Measurements from ENCODE around the gene C9orf78.

Gene C9orf78, protein sequence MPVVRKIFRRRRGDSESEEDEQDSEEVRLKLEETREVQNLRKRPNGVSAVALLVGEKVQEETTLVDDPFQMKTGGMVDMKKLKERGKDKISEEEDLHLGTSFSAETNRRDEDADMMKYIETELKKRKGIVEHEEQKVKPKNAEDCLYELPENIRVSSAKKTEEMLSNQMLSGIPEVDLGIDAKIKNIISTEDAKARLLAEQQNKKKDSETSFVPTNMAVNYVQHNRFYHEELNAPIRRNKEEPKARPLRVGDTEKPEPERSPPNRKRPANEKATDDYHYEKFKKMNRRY

GRCh38 chr9:129835128-129835859 is at the start of gene C9orf78, which contains the start of gene USP20:
TSS of gene C9orf78 (minus strand) at chr9:129835275. CDS start at chr9:129835221, 54 bp downstream.
TSS of gene USP20 (plus strand) at chr9:129835458. CDS start at chr9:129852556, 17,098 bp downstream.
- DNase-seq (ENCODE audit: low read depth), result peak; percentile 90

- DNase-seq (ENCODE audit: low read depth), result peak; percentile 50
Observed at GRCh38 chr9:129884220-129885017, 49.3 kb upstream of the C9orf78 start.

- no peak for DNase-seq (ENCODE audit: low read depth)
Observed at GRCh38 chr9:129881547-129882324, 46.7 kb upstream of the C9orf78 start.

DNA sequence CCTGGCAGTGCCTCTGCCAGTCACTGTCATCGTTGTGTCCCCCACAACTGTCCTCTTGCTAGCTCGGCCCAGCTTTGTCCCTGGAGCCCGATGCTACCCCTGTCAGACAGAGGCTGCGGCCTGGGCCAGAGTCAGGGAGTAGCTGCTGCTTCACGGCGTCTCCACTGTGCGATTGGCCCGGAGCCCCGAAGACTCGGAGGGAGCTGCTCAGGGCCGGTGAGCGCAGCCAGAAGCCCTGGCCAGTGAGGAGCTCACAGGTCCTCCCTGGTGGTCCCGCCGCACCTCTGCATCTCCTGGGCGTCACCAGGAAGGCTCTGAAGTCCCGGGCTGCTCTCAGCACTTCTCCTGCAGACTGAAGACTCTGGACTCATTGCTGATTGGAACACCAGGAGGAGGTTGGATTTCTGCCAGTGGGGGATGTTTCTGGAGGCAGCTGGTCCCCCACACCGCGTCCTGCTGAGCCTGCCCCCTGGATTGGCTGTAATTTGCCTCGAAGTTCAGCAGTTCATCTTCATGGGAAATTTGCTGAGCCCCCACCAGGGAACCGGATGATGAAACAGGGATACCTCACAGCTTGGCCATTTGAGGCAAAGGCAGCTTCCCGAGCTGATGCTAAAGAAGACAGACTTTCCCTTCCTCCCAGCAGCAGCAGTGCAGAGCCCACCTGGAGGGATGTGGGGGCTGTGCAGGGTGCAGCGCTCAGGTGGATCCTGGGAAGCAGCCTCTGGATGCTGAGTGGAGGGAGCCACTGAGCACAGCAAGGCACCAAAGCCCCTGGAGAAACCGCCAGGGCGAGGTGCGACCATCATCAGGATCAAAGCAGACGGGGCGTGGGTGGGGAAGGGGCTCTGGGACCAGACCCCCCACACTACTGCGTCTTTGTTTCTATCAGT is 45.8 kb upstream of the C9orf78 start:
- DNase-seq (ENCODE audit: low read depth), result no peak

- DNase-seq (ENCODE audit: low read depth), result no peak
Observed at GRCh38 chr9:129879991-129880653, 45.0 kb upstream of the C9orf78 start.

- DNase-seq (ENCODE audit: low read depth), result no peak
Observed at GRCh38 chr9:129879103-129879699, 44.1 kb upstream of the C9orf78 start.

DNA sequence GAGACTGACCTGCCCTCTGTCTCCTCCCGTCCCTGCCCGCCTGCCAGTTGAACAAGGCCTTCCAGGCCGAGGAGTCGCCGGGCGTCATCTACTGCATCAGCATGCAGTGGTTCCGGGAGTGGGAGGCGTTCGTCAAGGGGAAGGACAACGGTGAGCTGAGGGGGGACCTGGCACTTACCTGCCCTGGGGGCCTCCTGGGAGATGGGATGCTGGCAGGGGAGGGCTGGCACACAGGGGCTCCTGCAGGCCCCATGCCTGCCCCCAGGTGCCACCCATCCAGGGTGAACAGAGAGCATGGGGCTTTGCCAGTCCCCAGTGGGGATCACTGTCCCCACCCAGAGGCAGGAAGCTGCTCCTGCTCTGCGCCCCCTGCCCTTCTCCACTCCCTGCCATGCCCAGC is 43.2 kb upstream of the C9orf78 start:
- no peak for DNase-seq (ENCODE audit: low read depth)

DNA sequence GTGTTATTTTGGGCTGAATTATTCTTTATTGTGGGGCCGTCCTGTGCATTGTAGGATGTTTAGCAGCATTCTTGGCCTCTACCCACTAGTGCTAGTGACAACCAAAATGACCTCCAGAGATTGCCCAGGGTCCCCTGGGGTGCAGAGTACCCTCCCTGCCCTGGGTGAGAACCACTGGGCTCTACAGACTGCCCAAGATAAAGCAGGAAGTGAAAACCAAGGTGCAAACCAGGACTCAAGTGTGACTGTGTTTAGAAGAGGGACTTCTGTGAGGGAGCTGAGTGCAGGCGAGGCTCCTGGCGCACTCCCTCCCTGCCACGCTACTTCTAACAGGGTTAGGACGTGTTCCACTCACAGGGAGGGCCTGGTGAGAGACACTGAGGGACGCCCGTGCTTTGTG is 41.7 kb upstream of the C9orf78 start:
- no peak for DNase-seq (ENCODE audit: low read depth)

DNA sequence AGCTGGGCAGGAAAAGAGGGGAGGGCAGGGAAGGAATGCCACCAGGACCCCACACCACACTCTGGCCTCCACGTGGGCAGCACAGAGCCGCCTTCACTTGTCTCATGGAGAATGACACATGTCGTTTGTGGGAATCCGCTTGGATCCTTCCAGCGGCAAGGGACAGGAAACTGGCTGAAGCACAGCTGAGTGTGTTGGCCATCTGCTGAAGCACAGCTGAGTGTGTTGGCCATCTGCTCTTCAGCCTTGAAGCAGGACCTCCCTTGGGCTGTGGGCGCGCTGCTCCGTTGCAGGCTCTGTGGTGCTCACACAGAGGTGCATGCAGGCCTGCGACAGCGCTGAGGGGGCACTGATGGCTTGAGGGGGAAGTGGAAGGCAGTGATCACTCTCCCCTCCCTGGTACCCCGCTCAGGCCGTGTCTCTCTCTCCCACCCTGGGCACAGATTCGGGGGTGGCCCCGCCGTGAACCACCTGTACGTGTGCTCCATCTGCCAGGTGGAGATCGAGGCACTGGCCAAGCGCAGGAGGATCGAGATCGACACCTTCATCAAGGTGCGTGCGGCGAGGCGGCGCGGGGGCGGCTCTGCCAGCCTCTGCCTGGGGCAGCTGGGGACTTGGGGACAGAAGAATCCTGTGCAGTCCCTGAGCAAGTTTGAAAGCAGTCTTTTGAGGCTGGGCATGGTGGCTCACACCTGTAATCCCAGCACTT is 40.8 kb upstream of the C9orf78 start:
- no peak for DNase-seq (ENCODE audit: low read depth)

- DNase-seq (ENCODE audit: low read depth), result no peak
Observed at GRCh38 chr9:129875181-129875611, 40.1 kb upstream of the C9orf78 start.

GRCh38 chr9:129874261-129875101 is 39.4 kb upstream of the C9orf78 start:
- DNase-seq (ENCODE audit: low read depth), result no peak

- DNase-seq (ENCODE audit: low read depth), result no peak
Observed at GRCh38 chr9:129873563-129874190, 38.6 kb upstream of the C9orf78 start.

DNA sequence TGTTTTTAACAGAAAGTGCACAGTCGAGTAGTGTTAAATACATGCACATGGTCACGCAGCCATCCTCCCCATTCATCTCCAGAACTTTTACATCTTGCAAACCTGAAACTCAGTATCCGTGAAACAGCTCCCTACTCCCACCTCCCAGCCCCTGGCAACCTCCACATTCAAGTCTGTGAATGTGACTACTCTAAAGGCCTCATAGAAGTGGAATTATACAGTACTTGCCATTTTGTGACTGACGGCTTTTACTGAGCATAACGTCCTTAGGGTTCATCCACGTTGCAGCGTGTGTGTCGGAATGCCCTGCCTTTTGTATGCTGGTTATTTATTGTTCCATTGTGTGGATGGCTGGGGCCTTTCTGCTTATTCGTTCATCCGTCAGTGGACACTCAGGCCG is 36.0 kb upstream of the C9orf78 start:
- DNase-seq (ENCODE audit: low read depth), result no peak

GRCh38 chr9:129869585-129870501 is 34.8 kb upstream of the C9orf78 start:
- no peak for DNase-seq (ENCODE audit: low read depth)

- DNase-seq (ENCODE audit: low read depth), result no peak
Observed at GRCh38 chr9:129868872-129869486, 33.9 kb upstream of the C9orf78 start.

All from GM04504 (cell line).